Stomach (tissue), 9 donors: ENCODE measurements around the gene AVEN. TPM values are rescaled to one million over a fixed set of nuclear protein-coding genes. Genes with fewer than 3 reads are reported as not detected.

Experiments
- DNase-seq, 2 donors: peaks; one replicate each; pipeline versions ENCODE4 v3.0.0 to v3.0.0-alpha.2; 2013 to 2019
- H3K27ac ChIP-seq, 5 donors: fragments of 200-600 bp in 4 of 5; sonication (generic) in 4 of 5; one replicate each; pipeline ENCODE4 v1.5.1; 2013 to 2019; ENCODE audit warnings: mild to moderate bottlenecking in 1 of 5, moderate library complexity in 1 of 5
- H3K27me3 ChIP-seq, 3 donors: fragments of 200-600 bp; sonication (generic); one replicate each; pipeline ENCODE4 v1.5.1; 2017 to 2019; ENCODE audit warnings: mixed run types in 1 of 3
- H3K36me3 ChIP-seq, 4 donors: fragments of 200-600 bp; sonication (generic); 1 replicate in 3 of 4; 2 replicates in 1 of 4; pipeline ENCODE4 v1.5.1; 2016 to 2019
- H3K4me1 ChIP-seq, 4 donors: fragments of 200-600 bp; sonication (generic); one replicate each; pipeline ENCODE4 v1.5.1; 2016 to 2019
- H3K4me3 ChIP-seq, 4 donors: fragments of 200-600 bp; sonication (generic) in 3 of 4; one replicate each; pipeline ENCODE4 v1.5.1; 2016 to 2019; ENCODE audit warnings: mild to moderate bottlenecking in 1 of 4
- H3K9me3 ChIP-seq, 4 donors: fragments of 200-600 bp; sonication (generic); one replicate each; pipeline ENCODE4 v1.5.1; 2016 to 2019
- EP300 ChIP-seq: sonication (generic); formaldehyde crosslinking; IDR thresholded peaks from one replicate; pipeline ENCODE4 v1.6.1; 2017; ENCODE audit warnings: antibody characterized with exemption
- POLR2A ChIP-seq, 4 donors: fragments of 450-650 bp; IDR thresholded peaks; one replicate each; pipeline ENCODE4 v1.6.1; 2016; ENCODE audit warnings: antibody characterized with exemption in 4 of 4, control low read depth in 2 of 4, mild to moderate bottlenecking in 1 of 4, moderate library complexity in 1 of 4
- POLR2AphosphoS5 ChIP-seq, 3 donors: sonication (generic); formaldehyde crosslinking; IDR thresholded peaks; one replicate each; pipeline ENCODE4 v1.6.1; 2016; ENCODE audit warnings: antibody characterized with exemption in 3 of 3
- WGBS, 5 donors: extraction: QIAGEN DNeasy Blood & Tissue Kit in 3 of 5; methylation state at CpG; one replicate each; pipeline versions ENCODE4 v1.1.5 to v1.1.7; 2013 to 2018; 5-methylcytosine and 5-hydroxymethylcytosine counted together
- intact Hi-C: fragments of 100-400 bp; cut with DNase I; formaldehyde crosslinking; loops from one replicate; pipeline ENCODE4 v1.15.1; 2023; ENCODE audit warnings: low total_unique reads
- polyA plus RNA-seq, 3 donors: library from polyadenylated mRNA; stranded (reverse); fragments of 200-250 nt; gene quantifications; one replicate each; pipeline ENCODE4 v1.2.3, GENCODE V29; 2013
- total RNA-seq, 5 donors: library from RNA; depleted of rRNA; stranded (reverse); fragments of >200 nt; gene quantifications; one replicate each; pipeline versions ENCODE4 v1.1.0 to v1.2.3, GENCODE V29; 2014 to 2016
- TF ChIP-seq, protein P1 (sequence below), 7 experiments: fragments of 450-650 bp in 4 of 7; fragments of 200-600 bp in 3 of 7; sonication (generic) in 3 of 7; IDR thresholded peaks; one replicate each; pipeline ENCODE4 v1.5.1; 2016 to 2019; ENCODE audit warnings: antibody characterized with exemption in 7 of 7, control low read depth in 2 of 7, mild to moderate bottlenecking in 1 of 7
- donor health status: healthy with polysubstance abuse.
- donor health status: Bipolar disorder and iron deficiency.
- donor health status: healthy.

AVEN gene
- total and polyA plus RNA-seq, 8 donors, result 8.6 to 89.8 (median 14.4) TPM; not detected in 1

DNA sequence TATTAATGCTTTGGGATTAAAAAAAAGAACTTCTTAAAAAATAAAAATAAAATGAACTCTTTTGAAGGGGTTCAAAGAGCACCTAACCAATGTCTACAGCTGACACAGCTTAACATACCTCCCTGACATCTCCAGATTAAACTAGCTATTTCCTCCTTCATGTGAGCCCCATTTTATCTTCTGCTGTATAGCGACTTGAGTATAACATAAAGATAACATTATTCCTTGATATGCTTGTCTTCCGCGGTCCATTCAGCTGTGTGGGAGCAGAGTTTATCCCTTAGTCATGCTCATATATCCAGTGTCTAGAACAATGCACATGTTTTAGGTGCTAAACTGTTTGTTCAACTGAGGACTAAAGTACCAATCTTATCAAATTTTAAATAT lies 78.5 kb downstream of the AVEN start:
- intact Hi-C loops, result no loop called here
- WGBS, 5 donors, result 29 to 58% (median 44%) methylated on average over 3 of the region's 3 CpGs
- Histone ChIP-seq H3K4me3 (no peak overlapping the region), H3K27me3 (no peaks in the 10 kb centered on the region), H3K27ac (no peak overlapping the region), H3K36me3 (no peaks in the 10 kb centered on the region), H3K4me1 (no peaks in the 10 kb centered on the region), H3K9me3 (no peaks in the 10 kb centered on the region)
- TF ChIP-seq, protein P1, sequence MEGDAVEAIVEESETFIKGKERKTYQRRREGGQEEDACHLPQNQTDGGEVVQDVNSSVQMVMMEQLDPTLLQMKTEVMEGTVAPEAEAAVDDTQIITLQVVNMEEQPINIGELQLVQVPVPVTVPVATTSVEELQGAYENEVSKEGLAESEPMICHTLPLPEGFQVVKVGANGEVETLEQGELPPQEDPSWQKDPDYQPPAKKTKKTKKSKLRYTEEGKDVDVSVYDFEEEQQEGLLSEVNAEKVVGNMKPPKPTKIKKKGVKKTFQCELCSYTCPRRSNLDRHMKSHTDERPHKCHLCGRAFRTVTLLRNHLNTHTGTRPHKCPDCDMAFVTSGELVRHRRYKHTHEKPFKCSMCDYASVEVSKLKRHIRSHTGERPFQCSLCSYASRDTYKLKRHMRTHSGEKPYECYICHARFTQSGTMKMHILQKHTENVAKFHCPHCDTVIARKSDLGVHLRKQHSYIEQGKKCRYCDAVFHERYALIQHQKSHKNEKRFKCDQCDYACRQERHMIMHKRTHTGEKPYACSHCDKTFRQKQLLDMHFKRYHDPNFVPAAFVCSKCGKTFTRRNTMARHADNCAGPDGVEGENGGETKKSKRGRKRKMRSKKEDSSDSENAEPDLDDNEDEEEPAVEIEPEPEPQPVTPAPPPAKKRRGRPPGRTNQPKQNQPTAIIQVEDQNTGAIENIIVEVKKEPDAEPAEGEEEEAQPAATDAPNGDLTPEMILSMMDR (IDR thresholded peaks at IDR 0.05), result no peak
- TF ChIP-seq EP300, result no peak
- no peak for TF ChIP-seq POLR2A (IDR thresholded peaks at IDR 0.05)
- no peak for TF ChIP-seq POLR2AphosphoS5 (IDR thresholded peaks at IDR 0.05)
- DNase-seq, result no peak

DNA sequence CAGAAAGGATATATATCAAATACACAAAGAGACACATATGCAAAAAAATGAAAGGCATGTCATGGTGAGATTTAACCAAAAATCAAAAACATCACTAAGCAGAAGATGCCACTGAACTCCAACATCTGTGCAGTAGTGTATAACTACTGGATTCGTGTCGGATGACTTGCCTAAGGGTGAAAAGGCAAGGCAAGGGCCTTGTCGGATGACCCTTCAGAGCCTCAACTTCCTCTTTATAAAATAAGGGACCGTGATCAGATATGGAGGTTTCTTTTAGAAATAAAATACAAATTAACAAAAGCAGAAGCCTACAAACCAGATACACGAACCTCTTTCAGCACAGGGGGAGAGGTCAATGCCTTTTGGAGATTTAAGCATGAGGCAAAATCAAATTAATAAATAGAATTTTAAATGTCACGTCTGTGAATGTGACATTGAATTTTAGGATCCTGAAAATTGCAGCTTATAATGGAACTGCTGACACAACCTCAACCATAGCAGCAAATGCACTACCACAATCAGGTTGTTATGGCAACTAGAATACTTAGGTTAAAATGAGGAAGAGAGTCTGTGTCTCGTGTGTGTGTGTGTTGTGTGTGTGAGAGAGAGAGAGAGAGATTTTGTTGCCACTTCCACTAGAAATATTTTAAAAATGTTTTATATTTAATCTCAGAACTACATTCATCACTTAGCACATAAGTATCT lies 79.0 kb downstream of the AVEN start:
- TF ChIP-seq POLR2AphosphoS5 (IDR thresholded peaks at IDR 0.05), result no peak
- no peak for TF ChIP-seq POLR2A (IDR thresholded peaks at IDR 0.05)
- no peak for TF ChIP-seq EP300
- TF ChIP-seq, protein P1 (IDR thresholded peaks at IDR 0.05), result no peak
- no peak for DNase-seq
- 79 to 86% (median 83%) methylated on average over 7 of the region's 7 CpGs for WGBS, 5 donors
- no peak overlapping the region for H3K27ac ChIP-seq
- no peaks in the 10 kb centered on the region for H3K36me3 ChIP-seq
- H3K9me3 ChIP-seq, result no peaks in the 10 kb centered on the region
- intact Hi-C loops, result no loop called here
- H3K4me3 ChIP-seq, result no peak overlapping the region
- no peaks in the 10 kb centered on the region for H3K27me3 ChIP-seq
- no peaks in the 10 kb centered on the region for H3K4me1 ChIP-seq

DNA sequence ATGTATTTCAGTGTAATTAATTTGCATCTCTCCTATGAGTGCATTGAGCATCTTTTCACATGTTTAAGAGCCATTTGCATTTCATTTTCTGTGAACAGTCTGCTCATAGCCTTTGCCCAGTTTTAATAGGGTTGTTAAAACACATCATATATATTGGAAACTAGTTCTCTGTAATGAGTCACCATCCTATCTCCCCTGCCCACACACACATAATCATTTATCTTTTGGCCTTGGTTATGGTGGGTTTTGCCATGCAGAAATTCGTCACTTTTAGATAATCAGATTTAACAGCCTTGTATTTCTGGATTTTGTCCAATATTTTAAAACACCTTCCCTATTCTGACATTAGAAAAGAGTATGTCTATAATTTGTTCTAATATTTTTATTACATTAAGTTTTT lies 82.6 kb downstream of the AVEN start:
- Histone ChIP-seq H3K4me1 (no peaks in the 10 kb centered on the region), H3K27me3 (no peaks in the 10 kb centered on the region), H3K27ac (no peak overlapping the region), H3K4me3 (no peak overlapping the region), H3K9me3 (no peaks in the 10 kb centered on the region), H3K36me3 (no peaks in the 10 kb centered on the region)
- 11 to 42% (median 27%) methylated on average over 1 of the region's 1 CpG for WGBS, 5 donors
- DNase-seq, result no peak
- TF ChIP-seq, protein P1 (IDR thresholded peaks at IDR 0.05), result no peak
- no peak for TF ChIP-seq EP300
- TF ChIP-seq POLR2AphosphoS5 (IDR thresholded peaks at IDR 0.05), result no peak
- no peak for TF ChIP-seq POLR2A (IDR thresholded peaks at IDR 0.05)
- intact Hi-C loops, result no loop called here

DNA sequence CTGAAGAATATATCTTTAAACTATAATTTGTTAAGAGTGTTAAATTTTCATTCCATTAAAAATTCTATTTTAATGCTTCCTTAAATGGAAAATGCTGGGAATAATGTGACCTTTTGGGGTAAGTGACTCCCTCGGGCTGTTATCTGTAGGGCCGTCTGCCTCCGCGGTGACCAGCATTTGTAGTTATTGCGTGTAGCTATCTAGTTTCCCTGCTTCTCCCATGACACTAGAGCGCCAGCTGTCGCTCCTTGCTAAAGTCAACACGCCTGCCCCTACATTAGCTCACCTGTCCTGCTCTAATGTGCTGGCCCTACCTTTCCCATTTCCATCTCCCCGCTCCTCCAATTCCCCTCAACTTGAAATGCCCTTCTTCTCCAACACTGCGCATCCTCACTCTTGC lies 83.1 kb downstream of the AVEN start:
- no peak for TF ChIP-seq EP300
- no peak for TF ChIP-seq POLR2A (IDR thresholded peaks at IDR 0.05)
- TF ChIP-seq, protein P1 (IDR thresholded peaks at IDR 0.05), result no peak
- TF ChIP-seq POLR2AphosphoS5 (IDR thresholded peaks at IDR 0.05), result no peak
- Histone ChIP-seq H3K4me1 (no peaks in the 10 kb centered on the region), H3K9me3 (no peaks in the 10 kb centered on the region), H3K36me3 (no peaks in the 10 kb centered on the region), H3K27ac (no peak overlapping the region), H3K27me3 (no peaks in the 10 kb centered on the region), H3K4me3 (no peak overlapping the region)
- 64 to 74% (median 73%) methylated on average over 10 of the region's 10 CpGs for WGBS, 5 donors
- DNase-seq, result peak in 1 of 2 donors; percentile 40
- intact Hi-C loops, result no loop called here
